SH-SY5Y (cell line): ENCODE data around the gene USP38.

ENCODE experiments used
- GATA2 ChIP-seq: IDR thresholded peaks from 2 replicates; pipeline ENCODE4 v1.6.1; 2011; ENCODE audit warnings: mild to moderate bottlenecking, low read depth, low read length
- GATA3 ChIP-seq: IDR thresholded peaks from 2 replicates; pipeline ENCODE4 v1.6.1; 2011; ENCODE audit warnings: low read depth, mild to moderate bottlenecking, low read length, moderate library complexity

DNA sequence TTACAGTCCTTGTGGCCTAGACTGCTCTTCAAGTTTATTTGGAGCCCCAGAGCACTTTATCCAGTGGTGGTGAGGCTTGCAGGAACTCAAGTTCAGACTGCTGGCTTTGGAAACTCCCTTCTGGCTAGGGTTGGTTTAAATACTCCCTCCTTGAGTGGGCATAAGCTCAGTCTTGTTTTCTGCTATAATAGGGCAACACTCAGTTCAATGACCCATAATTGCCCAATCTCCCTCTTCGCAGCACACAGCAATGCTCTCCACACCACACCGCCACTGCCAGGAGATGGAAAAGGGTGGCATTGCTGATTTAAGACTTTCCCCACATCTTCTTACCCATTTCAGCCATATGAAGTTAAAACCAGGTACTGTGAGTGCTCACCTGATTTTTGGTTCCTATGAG is 27.9 kb upstream of the USP38 start:
- TF ChIP-seq GATA2 (no peak), GATA3 (no peak)
